Smooth muscle cell of bladder (primary cell): ENCODE results near the gene ATP1B4. TPM values are rescaled to one million over a fixed set of nuclear protein-coding genes. Genes with fewer than 3 reads are reported as not detected.

Experiments
- total RNA-seq: library from RNA; depleted of rRNA; stranded (reverse); fragments of >200 nt; gene quantifications from 2 replicates; pipeline ENCODE4 v1.2.3, GENCODE V29; 2014

Gene ATP1B4
- not detected in 2 replicates for total RNA-seq

GRCh38 chrX:120361764-120362305 lies at the start of gene ATP1B4:
Gene ATP1B4 (plus strand): TSS chrX:120362089. CDS start chrX:120362169, 80 bp downstream.

Other genes starting within 250 kb of the ATP1B4 start
- gene RHOXF1, start 246.2 kb upstream of the ATP1B4 start, total RNA-seq, result not detected in 2 replicates
- gene RHOXF2, start 203.5 kb upstream of the ATP1B4 start, total RNA-seq, result not detected in 2 replicates
- gene ZBTB33, start 111.3 kb upstream of the ATP1B4 start, total RNA-seq, result 6.8 and 9.2 TPM in 2 replicates
- gene TMEM255A, start 50.6 kb upstream of the ATP1B4 start, total RNA-seq, result 0.09 TPM in 1 of 2 replicates, not detected in the other
- gene LAMP2, start 107.2 kb downstream of the ATP1B4 start, total RNA-seq, result 123 and 165 TPM in 2 replicates
- 20.5 and 27.3 TPM in 2 replicates for gene CUL4B, start 198.9 kb downstream of the ATP1B4 start, total RNA-seq
- 25.7 and 35.6 TPM in 2 replicates for gene MCTS1, start 242.0 kb downstream of the ATP1B4 start, total RNA-seq